Adipose tissue (tissue), 3 donors: Measurements from ENCODE around the gene LPIN3. TPM values are rescaled to one million over a fixed set of nuclear protein-coding genes. Genes with fewer than 3 reads are reported as not detected.

Experiments
- H3K27ac ChIP-seq: one replicate; pipeline ENCODE4 v1.5.1; 2013; ENCODE audit warnings: low read depth, low read length
- WGBS, 3 donors: extraction: QIAGEN DNeasy Blood & Tissue Kit; methylation state at CpG; one replicate each; pipeline ENCODE4 v1.1.7; 2013; 5-methylcytosine and 5-hydroxymethylcytosine counted together
- polyA plus RNA-seq, 3 donors: library from polyadenylated mRNA; stranded (reverse); fragments of 200-250 nt; gene quantifications; one replicate each; pipeline ENCODE4 v1.2.3, GENCODE V29; 2013
- donor health status: healthy with polysubstance abuse.
- donor health status: Bipolar disorder and iron deficiency.
- donor health status: healthy.

Gene LPIN3
- polyA plus RNA-seq, 3 donors, result 15.7 to 51.2 (median 44.8) TPM

GRCh38 chr20:41317546-41318270, 22.9 kb upstream of the LPIN3 start, which contains the start of gene ZHX3:
ZHX3 (minus strand) TSS chr20:41317731; CDS start chr20:41204916, 112,815 bp downstream.
- H3K27ac ChIP-seq, result peak within 1 kb of the TSS; percentile 60
- 1% methylated on average over 39 to 60 of the region's 64 CpGs for WGBS, 3 donors

GRCh38 chr20:41318271-41318649, 22.4 kb upstream of the LPIN3 start:
- 23 to 63% (median 60%) methylated on average over 5 of the region's 5 CpGs for WGBS, 3 donors

GRCh38 chr20:41320441-41320840, 20.2 kb upstream of the LPIN3 start:
- no peak overlapping the region for H3K27ac ChIP-seq

More at GRCh38 chr20:41318271-41318649, 22.4 kb upstream of the LPIN3 start:
- no peak overlapping the region for H3K27ac ChIP-seq

GRCh38 chr20:41320976-41321375, 19.6 kb upstream of the LPIN3 start:
- 75 to 91% (median 84%) methylated on average over 1 of the region's 1 CpG for WGBS, 3 donors
- no peak overlapping the region for H3K27ac ChIP-seq

DNA sequence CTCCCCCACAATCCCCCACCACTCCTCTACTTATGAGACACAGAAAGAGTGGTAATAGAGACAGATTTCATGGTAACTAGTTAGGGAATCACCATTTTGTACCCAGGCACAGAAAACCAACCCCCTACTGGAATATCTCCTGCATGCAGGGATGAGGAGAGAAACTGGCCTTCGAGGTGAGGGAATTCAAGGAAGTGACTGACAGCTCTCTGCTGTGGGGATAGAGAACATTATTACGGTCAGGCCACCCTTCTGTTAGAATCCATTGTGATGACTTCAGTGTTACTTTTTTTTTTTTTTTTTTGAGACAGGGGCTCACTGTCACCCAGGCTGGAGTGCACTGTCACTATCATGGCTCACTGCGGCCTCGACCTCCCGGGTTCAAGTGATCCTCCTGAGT, 13.4 kb upstream of the LPIN3 start:
- H3K27ac ChIP-seq, result no peak overlapping the region
- WGBS, 3 donors, result 84 to 88% (median 87%) methylated on average over 5 of the region's 5 CpGs

- WGBS, 3 donors, result 25 to 52% (median 26%) methylated on average over 14 of the region's 14 CpGs
- H3K27ac ChIP-seq, result no peak overlapping the region
Measured at GRCh38 chr20:41329435-41330342, 10.9 kb upstream of the LPIN3 start.

GRCh38 chr20:41330343-41330720, 10.3 kb upstream of the LPIN3 start:
- 78 to 92% (median 89%) methylated on average over 5 of the region's 5 CpGs for WGBS, 3 donors
- H3K27ac ChIP-seq, result no peak overlapping the region

GRCh38 chr20:41330941-41331340, 9.7 kb upstream of the LPIN3 start:
- WGBS, 3 donors, result 67 to 96% (median 90%) methylated on average over 1 of the region's 1 CpG
- H3K27ac ChIP-seq, result no peak overlapping the region

- WGBS, 3 donors, result 83 to 89% (median 88%) methylated on average over 4 of the region's 4 CpGs
- no peak overlapping the region for H3K27ac ChIP-seq
Measured at GRCh38 chr20:41331731-41332130, 8.9 kb upstream of the LPIN3 start.

DNA sequence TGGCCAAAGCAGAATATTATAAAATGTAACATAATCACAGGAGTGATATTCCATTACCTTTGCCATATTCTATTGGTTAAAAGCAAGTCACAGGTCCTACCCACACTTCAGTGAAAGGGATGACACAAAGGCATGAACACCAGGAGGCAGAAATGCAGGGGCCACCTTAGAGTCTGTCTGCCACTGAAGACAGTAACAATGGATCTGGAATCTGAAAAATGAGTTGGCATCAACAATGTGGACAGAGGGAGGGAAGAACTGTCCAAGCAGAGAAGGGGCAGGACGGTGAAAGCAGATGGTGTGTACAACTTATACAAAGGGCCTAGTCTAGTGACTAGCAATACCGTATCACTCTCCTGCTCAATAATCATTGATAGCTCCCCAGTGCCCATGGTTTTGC, 6.6 kb upstream of the LPIN3 start:
- H3K27ac ChIP-seq, result no peak overlapping the region
- WGBS, 3 donors, result 89 to 90% (median 90%) methylated on average over 2 of the region's 2 CpGs

DNA sequence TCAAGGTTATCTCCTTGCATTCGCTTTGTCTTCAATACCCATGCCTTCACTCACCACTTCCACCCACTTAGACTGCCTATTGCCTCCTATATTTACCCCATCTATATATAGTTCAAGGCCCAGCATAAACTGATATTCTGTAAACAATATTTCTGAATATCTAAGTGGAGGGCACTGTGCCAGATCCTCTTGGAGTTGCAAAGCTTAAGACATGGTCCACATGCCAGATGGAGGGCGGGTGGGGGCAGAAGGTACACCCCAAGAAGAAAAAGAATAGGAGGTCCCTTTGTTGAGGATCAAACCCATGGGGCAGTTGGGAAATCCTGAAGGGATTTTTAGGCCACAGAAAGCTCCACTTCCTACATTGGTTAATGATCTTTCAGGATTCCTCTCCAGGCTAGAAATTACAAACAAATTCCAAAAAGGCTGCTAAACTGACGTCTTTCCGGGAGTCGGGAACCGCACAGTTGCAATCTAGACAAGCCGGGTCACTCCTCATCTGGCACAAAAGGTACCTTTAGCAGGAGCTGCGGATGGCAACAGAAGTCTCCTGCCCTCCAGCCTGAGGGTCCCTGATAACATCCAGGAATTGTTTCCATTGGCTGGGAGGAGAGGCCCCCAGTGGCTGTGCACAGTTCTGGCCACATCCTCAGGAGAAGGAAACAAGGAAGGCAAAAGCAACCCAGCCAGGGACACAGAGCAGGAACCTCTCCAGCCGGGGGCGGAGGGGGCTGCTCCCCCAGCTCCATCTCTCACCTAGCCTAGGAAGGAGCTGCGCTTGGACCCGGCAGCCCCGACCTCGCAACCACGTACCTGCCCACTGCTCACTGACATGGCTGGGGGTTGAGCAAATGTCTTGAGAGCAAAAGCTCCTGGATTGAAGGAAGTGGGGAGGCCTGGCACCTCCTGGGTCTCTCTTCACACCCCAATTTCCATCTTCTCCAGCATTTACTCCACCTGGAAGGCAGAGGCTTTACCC, 5.9 kb upstream of the LPIN3 start:
- WGBS, 3 donors, result 70 to 84% (median 76%) methylated on average over 15 of the region's 15 CpGs
- H3K27ac ChIP-seq, result no peak overlapping the region

DNA sequence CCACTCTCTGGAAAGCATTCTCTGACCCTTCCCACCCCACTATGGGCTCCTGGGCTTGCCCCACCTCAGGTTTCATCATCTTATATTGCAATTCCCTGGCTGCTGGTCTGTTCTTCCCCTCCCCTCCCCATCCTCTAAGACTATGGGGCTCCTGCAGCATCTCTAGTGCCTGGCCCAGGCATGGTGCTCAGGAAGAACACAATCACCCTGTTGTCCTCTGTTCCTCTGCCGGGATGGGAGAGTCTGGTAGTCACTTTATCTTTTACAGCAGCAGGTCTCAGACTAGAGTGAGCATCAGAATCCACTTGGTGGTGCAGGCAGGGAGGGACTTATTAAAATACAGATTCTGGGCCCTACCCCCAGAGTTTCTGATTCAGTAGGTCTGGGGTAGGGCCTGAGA, 5.0 kb upstream of the LPIN3 start:
- H3K27ac ChIP-seq, result no peak overlapping the region
- 73 to 79% (median 74%) methylated on average over 1 of the region's 1 CpG for WGBS, 3 donors

- 86 to 91% (median 87%) methylated on average over 4 of the region's 4 CpGs for WGBS, 3 donors
- no peak overlapping the region for H3K27ac ChIP-seq
Measured at GRCh38 chr20:41336711-41337492, 3.7 kb upstream of the LPIN3 start.

DNA sequence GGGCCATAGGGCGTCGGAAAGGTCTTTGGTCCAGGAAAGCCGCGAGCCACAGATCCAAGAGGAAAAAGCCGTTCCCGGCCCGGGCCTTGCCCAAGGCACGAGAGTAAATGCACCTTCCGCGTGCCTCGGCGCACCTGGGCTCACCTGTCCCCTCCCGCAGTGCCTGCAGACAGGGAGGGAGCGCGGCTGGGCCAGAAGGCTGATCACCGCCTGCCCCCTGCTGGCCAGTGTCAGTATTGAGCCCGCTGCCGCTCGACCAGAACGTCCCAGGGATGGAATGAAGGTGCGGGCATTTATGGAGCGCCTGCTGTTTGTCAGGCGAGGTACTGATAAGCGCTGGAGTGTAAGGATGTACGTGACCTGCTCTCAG, 679 bp upstream of the LPIN3 start:
- no peak overlapping the region for H3K27ac ChIP-seq
- 2 to 8% (median 5%) methylated on average over 25 of the region's 25 CpGs for WGBS, 3 donors

DNA sequence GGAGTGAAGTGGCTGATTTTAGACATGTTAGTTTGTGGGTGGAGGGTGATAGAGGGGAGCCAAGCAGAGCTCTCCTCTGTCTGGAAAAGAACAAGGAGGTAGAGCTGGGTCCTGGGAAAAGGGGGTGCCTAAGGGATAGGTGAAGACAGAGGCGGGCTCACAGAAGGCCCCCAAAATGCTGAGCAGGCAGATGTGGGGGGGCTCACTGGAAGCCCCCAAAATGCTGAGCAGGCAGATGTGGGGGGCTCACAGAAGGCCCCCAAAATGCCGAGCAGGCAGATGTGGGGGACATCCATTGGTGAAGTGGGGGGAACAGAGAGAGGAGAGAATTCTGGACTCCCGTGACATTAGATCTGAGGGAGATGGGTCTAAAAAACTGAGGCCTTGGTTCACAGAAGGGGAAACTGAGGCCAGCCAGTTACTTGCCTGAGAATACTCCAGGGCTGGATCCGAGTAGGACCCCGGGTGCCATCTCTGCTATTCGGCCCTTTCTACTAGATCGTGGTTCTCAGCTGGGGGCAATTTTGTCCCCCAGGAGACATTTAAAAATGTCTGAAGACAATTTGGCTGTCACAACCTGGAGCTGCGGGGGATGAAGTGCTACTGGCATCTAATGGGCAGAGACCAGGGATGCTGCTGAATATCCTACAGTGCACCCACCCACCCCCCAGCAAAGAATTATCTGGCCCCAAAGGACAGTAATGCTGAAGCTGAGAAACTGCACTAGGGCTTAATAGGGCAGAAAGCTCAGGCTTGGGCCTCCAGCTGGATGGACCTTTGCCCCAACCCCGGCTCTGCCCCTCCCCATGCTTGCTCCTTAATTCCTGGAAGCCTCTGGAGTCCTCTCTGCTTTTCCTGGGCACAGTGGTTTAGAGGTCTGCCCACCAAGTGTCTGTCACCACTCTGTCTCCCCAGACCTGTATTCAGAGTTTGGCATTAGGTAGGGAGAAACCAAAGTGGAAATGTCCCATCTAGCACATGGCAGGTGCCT, 2.1 kb downstream of the LPIN3 start:
- no peak overlapping the region for H3K27ac ChIP-seq
- WGBS, 3 donors, result 89 to 91% (median 91%) methylated on average over 9 of the region's 9 CpGs

DNA sequence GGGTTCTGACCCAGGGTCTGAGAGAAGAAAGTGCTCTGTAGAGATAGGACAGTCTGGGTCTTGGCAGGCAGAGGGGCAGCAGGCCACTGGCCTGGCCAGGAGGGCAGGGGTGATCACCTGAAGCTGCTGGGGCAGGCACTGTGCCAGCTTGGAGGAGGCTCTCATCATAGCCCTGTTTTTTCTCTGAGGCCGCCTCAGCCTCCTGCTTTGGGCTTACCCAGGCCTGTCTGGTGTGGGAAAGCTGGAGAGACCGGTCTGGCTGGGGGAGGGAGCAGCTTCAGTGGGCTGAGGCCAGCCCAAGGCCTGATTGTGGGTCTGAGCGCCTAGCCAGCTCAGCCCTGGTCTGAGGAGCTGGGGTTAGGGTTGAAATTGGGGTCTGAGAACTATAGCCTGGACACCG, 3.9 kb downstream of the LPIN3 start:
- H3K27ac ChIP-seq, result no peak overlapping the region
- WGBS, 3 donors, result 80 to 97% (median 97%) methylated on average over 4 of the region's 4 CpGs
